H1 (cell line): ENCODE data around the gene SEMA3G. TPM values are rescaled to one million over a fixed set of nuclear protein-coding genes. Genes with fewer than 3 reads are reported as not detected.

ENCODE experiments used
- CTBP2 ChIP-seq: IDR thresholded peaks from 2 replicates; pipeline ENCODE4 v1.7.0; 2011; ENCODE audit warnings: borderline replicate concordance, mild to moderate bottlenecking, moderate library complexity, mixed read lengths, low read length; ENCODE audit not compliant: insufficient read depth, insufficient read length
- RAD21 ChIP-seq, 2 experiments: IDR thresholded peaks in 1 of 2; conservative IDR thresholded peaks in 1 of 2; 2 replicates each; pipeline ENCODE4 v1.6.1; 2011; ENCODE audit warnings: low read depth in 2 of 2, low read length in 2 of 2, improper control_type of control experiment in 1 of 2, inconsistent platforms in 1 of 2, mild to moderate bottlenecking in 1 of 2, moderate library complexity in 1 of 2
- RBBP5 ChIP-seq: IDR thresholded peaks from 2 replicates; pipeline ENCODE4 v1.7.1; 2012; ENCODE audit warnings: low read depth, mild to moderate bottlenecking, inconsistent platforms, low read length, moderate library complexity, borderline replicate concordance
- polyA plus RNA-seq, 7 experiments: library from polyadenylated mRNA; depleted of rRNA in 3 of 7; stranded (reverse) in 5 of 7; unstranded in 2 of 7; fragments of >200 nt in 5 of 7; fragments of 200-250 nt in 2 of 7; gene quantifications; 1 replicate in 5 of 7; 2 replicates in 1 of 7; 4 replicates in 1 of 7; pipeline versions ENCODE4 v1.2.1 to v1.2.3, GENCODE V29; 2011 to 2013; ENCODE audit warnings: missing spikeins in 2 of 7, mixed read lengths in 2 of 7
- total RNA-seq: library from RNA; stranded (reverse); fragmentation: NEBNext Ultra II Directional; extraction: Animal tissue kit (Norgen Biotek cat#: 25700); gene quantifications from 2 replicates; pipeline ENCODE4 v1.2.1, GENCODE V29; 2021

The SEMA3G gene
- total and polyA plus RNA-seq, 2 of the 8 experiments (the other 6 are each of a cell fraction or from before 2014, with no cell fraction given), result 0.95 to 1.5 TPM

- TF ChIP-seq RBBP5, result no peak
- TF ChIP-seq CTBP2, result no peak
- no peak for TF ChIP-seq RAD21 (IDR thresholded peaks at IDR 0.05 in 1 of 2, conservative IDR thresholded peaks at IDR 0.05 in 1 of 2; ENCODE audit: low read depth in 2 of 2, low read length in 2 of 2)
Observed at GRCh38 chr3:52480768-52481715, 36.1 kb upstream of the SEMA3G start (continued).
